SK-N-SH treated with all-trans-retinoic acid at 6 μM for 48 hours (cell line): ENCODE results near the gene CASQ2.

Experiments used
- ATAC-seq: fragments of 200-7000 bp; cut with Tn5 transposase; 3 replicates; pipeline ENCODE4 v1.9.1; 2020; ENCODE audit warnings: mild to moderate bottlenecking, moderate library complexity
- ARNTL ChIP-seq: fragments of 450-650 bp; formaldehyde crosslinking; IDR thresholded peaks from 2 replicates; pipeline ENCODE4 v1.5.0; 2020; ENCODE audit warnings: low read depth, mild to moderate bottlenecking, moderate library complexity, borderline replicate concordance
- BACH2 ChIP-seq: fragments of 250-450 bp; sonication (Bioruptor Pico); IDR thresholded peaks from 2 replicates; pipeline ENCODE4 v1.9.0; 2021; ENCODE audit warnings: mild to moderate bottlenecking, borderline replicate concordance
- CSDC2 ChIP-seq: fragments of 250-450 bp; sonication (Bioruptor Pico); IDR thresholded peaks from 2 replicates; pipeline ENCODE4 v1.5.0; 2020; ENCODE audit warnings: mild to moderate bottlenecking, moderate library complexity
- ESRRG ChIP-seq: fragments of 250-450 bp; sonication (Bioruptor Pico); IDR thresholded peaks from 2 replicates; pipeline ENCODE4 v1.6.1; 2021; ENCODE audit warnings: mild to moderate bottlenecking
- GLIS3 ChIP-seq: fragments of 250-450 bp; sonication (Bioruptor Pico); IDR thresholded peaks from 2 replicates; pipeline ENCODE4 v1.5.0; 2020; ENCODE audit warnings: mild to moderate bottlenecking, moderate library complexity
- ISL1 ChIP-seq: fragments of 250-450 bp; sonication (Bioruptor Pico); IDR thresholded peaks from 2 replicates; pipeline ENCODE4 v2.1.2; 2022; ENCODE audit warnings: mild to moderate bottlenecking, moderate library complexity
- OSR1 ChIP-seq: fragments of 250-450 bp; sonication (Bioruptor Pico); IDR thresholded peaks from 2 replicates; pipeline ENCODE4 v1.8.0; 2022; ENCODE audit warnings: moderate library complexity, mild to moderate bottlenecking, inconsistent platforms
- PPARA ChIP-seq: fragments of 250-450 bp; sonication (Bioruptor Pico); IDR thresholded peaks from 2 replicates; pipeline ENCODE4 v1.5.0; 2020; ENCODE audit warnings: mild to moderate bottlenecking, borderline replicate concordance
- RARB ChIP-seq: fragments of 250-450 bp; sonication (Bioruptor Pico); IDR thresholded peaks from 2 replicates; pipeline ENCODE4 v1.8.0; 2021; ENCODE audit warnings: mild to moderate bottlenecking, moderate library complexity
- SNAI2 ChIP-seq: fragments of 250-450 bp; sonication (Bioruptor Pico); IDR thresholded peaks from 2 replicates; pipeline ENCODE4 v1.5.0; 2020; ENCODE audit warnings: mild to moderate bottlenecking, moderate library complexity
- TOX ChIP-seq: fragments of 250-450 bp; sonication (Bioruptor Pico); IDR thresholded peaks from 2 replicates; pipeline ENCODE4 v1.8.0; 2021; ENCODE audit warnings: mild to moderate bottlenecking, moderate library complexity, borderline replicate concordance
- ZC3H10 ChIP-seq: fragments of 250-450 bp; sonication (Bioruptor Pico); IDR thresholded peaks from 2 replicates; pipeline ENCODE4 v1.5.1; 2021; ENCODE audit warnings: mild to moderate bottlenecking, moderate library complexity
- ZFP3 ChIP-seq: fragments of 250-450 bp; sonication (Bioruptor Pico); IDR thresholded peaks from 2 replicates; pipeline ENCODE4 v1.5.0; 2020; ENCODE audit warnings: mild to moderate bottlenecking, moderate library complexity
- ZFP30 ChIP-seq: fragments of 450-650 bp; formaldehyde crosslinking; IDR thresholded peaks from 2 replicates; pipeline ENCODE4 v1.5.0; 2022; ENCODE audit warnings: mild to moderate bottlenecking, moderate library complexity
- ZNF565 ChIP-seq: fragments of 450-650 bp; formaldehyde crosslinking; conservative IDR thresholded peaks from 2 replicates; pipeline ENCODE4 v1.5.0; 2020; ENCODE audit warnings: low read depth, mild to moderate bottlenecking, moderate library complexity
- ZNF8 ChIP-seq: fragments of 450-650 bp; formaldehyde crosslinking; IDR thresholded peaks from 2 replicates; pipeline ENCODE4 v1.5.0; 2020; ENCODE audit warnings: mild to moderate bottlenecking, moderate library complexity
- TF ChIP-seq, protein P1 (sequence below): fragments of 250-450 bp; sonication (Bioruptor Pico); IDR thresholded peaks from 2 replicates; pipeline ENCODE4 v1.5.1; 2021; ENCODE audit warnings: mild to moderate bottlenecking, moderate library complexity
- TF ChIP-seq, protein P2 (sequence below): fragments of 250-450 bp; sonication (Bioruptor Pico); IDR thresholded peaks from 2 replicates; pipeline ENCODE4 v1.8.0; 2021; ENCODE audit warnings: low read depth, mild to moderate bottlenecking, moderate library complexity, borderline replicate concordance
- TF ChIP-seq, protein P3 (sequence below): fragments of 250-450 bp; sonication (Bioruptor Pico); IDR thresholded peaks from 2 replicates; pipeline ENCODE4 v1.8.0; 2020; ENCODE audit warnings: mild to moderate bottlenecking, moderate library complexity, borderline replicate concordance
- TF ChIP-seq, protein P4 (sequence below): fragments of 250-450 bp; sonication (Bioruptor Pico); IDR thresholded peaks from 2 replicates; pipeline ENCODE4 v1.5.1; 2020; ENCODE audit warnings: low read depth, mild to moderate bottlenecking, moderate library complexity

Gene CASQ2

DNA sequence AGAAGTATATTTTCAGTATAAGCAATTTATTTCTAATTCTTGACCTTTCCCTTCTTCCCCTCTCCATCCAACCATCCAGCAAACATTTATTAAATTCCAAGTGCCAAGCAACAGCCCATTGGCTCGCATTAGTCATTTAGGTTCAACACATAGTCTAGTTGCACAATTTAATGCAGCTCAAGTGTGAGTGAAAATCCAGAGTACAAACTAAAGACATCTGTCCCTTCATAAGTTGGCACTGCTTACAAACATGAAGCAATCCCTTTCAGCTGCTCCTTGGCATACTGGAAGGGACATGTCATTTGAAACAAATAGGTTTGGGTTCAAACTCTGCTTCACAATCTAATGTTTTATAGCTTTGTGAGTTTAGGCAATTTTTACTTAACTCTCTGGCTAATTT, 10.7 kb downstream of the CASQ2 start:
- ATAC-seq, result no peak
- TF ChIP-seq GLIS3, result no peak
- TF ChIP-seq, protein P1, sequence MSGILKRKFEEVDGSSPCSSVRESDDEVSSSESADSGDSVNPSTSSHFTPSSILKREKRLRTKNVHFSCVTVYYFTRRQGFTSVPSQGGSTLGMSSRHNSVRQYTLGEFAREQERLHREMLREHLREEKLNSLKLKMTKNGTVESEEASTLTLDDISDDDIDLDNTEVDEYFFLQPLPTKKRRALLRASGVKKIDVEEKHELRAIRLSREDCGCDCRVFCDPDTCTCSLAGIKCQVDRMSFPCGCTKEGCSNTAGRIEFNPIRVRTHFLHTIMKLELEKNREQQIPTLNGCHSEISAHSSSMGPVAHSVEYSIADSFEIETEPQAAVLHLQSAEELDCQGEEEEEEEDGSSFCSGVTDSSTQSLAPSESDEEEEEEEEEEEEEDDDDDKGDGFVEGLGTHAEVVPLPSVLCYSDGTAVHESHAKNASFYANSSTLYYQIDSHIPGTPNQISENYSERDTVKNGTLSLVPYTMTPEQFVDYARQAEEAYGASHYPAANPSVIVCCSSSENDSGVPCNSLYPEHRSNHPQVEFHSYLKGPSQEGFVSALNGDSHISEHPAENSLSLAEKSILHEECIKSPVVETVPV (CRISPR knock-in tag), result no peak
- TF ChIP-seq ZNF565 (CRISPR knock-in tag), result no peak

DNA sequence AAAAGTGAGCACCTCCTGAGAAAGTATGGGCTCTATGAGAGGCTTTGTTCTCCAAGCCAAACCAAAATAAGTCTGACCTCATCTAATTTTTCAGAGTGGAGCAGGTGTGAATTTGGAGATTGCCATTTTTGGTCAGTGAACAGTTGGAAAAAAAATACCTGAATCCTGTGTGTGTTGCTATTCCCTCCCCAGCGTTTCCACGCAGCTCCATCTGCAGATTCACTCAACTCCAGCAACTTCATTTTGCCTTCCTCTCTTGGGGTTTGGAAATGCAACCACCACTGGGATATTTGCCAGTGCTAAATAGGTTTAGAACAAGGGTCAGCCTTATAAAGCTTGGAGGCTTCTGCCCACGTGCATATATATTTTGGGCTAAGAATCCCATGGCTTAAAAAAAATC, 11.2 kb downstream of the CASQ2 start:
- ATAC-seq, result no peak

DNA sequence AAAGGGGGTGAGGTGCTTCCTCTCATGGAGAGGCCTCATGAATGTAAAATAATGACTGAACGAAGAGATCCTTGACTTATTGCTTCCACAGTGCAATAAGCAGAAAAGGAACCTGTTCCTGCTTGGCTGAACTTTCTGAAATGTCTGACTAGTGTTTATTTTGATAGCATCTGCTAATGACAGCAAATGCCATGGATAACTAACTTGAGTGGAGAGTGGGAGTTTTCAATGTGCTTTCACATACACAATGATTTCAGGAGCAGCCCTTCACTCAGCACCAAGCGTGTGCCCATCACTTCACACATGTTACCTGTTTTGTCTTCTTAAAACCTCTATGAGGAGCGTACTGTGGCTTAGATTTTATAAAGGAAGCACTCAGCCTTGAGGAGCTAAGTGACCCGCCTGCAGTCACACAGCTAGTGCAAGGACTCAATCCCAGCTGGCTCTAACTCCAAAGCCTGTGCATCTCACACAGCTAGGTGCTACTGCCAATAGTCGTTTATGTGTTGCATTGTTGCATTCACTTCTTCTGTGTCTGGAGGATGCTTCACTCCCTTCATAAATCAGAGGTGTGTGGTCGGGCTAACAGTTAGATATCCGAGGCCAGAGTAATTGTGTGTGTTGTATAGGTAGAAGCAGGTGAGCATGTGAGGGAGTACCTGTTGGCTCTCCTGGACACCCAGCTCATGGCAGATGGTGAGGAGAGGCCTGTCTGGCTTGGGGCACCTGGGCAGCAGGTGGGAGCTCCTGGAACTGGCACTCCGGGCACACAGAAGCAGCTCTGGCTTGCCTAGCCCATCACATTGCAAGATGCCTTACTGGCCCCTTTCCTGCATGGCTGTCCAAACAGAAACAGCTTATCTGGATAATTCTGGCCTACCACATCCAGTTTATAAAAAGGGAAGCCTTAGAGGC, 12.8 kb downstream of the CASQ2 start:
- ATAC-seq, result no peak

More for the DNA sequence above, 11.2 kb downstream of the CASQ2 start:
- TF ChIP-seq RARB (CRISPR knock-in tag) (no peak), ISL1 (CRISPR knock-in tag) (no peak), ARNTL (CRISPR knock-in tag) (no peak), ZC3H10 (CRISPR knock-in tag) (no peak), SNAI2 (no peak)
- TF ChIP-seq, protein P2, sequence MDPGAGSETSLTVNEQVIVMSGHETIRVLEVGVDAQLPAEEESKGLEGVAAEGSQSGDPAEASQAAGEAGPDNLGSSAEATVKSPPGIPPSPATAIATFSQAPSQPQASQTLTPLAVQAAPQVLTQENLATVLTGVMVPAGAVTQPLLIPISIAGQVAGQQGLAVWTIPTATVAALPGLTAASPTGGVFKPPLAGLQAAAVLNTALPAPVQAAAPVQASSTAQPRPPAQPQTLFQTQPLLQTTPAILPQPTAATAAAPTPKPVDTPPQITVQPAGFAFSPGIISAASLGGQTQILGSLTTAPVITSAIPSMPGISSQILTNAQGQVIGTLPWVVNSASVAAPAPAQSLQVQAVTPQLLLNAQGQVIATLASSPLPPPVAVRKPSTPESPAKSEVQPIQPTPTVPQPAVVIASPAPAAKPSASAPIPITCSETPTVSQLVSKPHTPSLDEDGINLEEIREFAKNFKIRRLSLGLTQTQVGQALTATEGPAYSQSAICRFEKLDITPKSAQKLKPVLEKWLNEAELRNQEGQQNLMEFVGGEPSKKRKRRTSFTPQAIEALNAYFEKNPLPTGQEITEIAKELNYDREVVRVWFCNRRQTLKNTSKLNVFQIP (CRISPR knock-in tag), result no peak
- TF ChIP-seq, protein P3, sequence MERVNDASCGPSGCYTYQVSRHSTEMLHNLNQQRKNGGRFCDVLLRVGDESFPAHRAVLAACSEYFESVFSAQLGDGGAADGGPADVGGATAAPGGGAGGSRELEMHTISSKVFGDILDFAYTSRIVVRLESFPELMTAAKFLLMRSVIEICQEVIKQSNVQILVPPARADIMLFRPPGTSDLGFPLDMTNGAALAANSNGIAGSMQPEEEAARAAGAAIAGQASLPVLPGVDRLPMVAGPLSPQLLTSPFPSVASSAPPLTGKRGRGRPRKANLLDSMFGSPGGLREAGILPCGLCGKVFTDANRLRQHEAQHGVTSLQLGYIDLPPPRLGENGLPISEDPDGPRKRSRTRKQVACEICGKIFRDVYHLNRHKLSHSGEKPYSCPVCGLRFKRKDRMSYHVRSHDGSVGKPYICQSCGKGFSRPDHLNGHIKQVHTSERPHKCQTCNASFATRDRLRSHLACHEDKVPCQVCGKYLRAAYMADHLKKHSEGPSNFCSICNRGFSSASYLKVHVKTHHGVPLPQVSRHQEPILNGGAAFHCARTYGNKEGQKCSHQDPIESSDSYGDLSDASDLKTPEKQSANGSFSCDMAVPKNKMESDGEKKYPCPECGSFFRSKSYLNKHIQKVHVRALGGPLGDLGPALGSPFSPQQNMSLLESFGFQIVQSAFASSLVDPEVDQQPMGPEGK (CRISPR knock-in tag), result no peak

DNA sequence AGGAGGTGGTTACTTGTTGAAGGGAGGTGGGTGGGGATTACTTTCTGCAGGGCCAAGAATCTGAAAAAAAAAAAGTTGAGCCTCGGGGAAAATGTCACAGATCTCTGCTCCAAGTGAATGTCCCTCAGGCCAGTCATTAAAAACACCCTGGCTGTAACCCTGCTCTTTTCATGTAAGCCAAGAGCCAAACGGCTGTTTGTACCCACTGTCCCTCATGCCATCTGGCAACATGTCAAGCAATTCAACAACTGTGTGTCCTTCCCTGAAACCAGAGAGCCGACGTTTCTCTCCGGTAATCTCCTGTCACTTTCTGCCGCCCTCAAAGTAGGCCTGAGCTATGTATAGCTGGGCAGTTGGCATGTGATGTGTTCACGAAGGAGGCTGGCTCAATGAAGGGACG, 14.7 kb downstream of the CASQ2 start:
- no peak for ATAC-seq
- TF ChIP-seq, protein P4, sequence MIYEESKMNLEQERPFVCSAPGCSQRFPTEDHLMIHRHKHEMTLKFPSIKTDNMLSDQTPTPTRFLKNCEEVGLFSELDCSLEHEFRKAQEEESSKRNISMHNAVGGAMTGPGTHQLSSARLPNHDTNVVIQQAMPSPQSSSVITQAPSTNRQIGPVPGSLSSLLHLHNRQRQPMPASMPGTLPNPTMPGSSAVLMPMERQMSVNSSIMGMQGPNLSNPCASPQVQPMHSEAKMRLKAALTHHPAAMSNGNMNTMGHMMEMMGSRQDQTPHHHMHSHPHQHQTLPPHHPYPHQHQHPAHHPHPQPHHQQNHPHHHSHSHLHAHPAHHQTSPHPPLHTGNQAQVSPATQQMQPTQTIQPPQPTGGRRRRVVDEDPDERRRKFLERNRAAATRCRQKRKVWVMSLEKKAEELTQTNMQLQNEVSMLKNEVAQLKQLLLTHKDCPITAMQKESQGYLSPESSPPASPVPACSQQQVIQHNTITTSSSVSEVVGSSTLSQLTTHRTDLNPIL, result no peak
- no peak for TF ChIP-seq ZNF8 (CRISPR knock-in tag)
- TF ChIP-seq ZFP30 (CRISPR knock-in tag), result no peak
- TF ChIP-seq CSDC2 (CRISPR knock-in tag), result no peak
- no peak for TF ChIP-seq OSR1
- no peak for TF ChIP-seq ESRRG
- TF ChIP-seq, protein P3 (CRISPR knock-in tag), result no peak
- TF ChIP-seq, protein P2 (CRISPR knock-in tag), result no peak

More for the DNA sequence above, 12.8 kb downstream of the CASQ2 start:
- TF ChIP-seq BACH2 (no peak), RARB (CRISPR knock-in tag) (no peak), ZFP3 (CRISPR knock-in tag) (no peak), GLIS3 (no peak), TOX (no peak), ESRRG (no peak), PPARA (no peak), ARNTL (CRISPR knock-in tag) (no peak), CSDC2 (CRISPR knock-in tag) (no peak)
- TF ChIP-seq, protein P2 (CRISPR knock-in tag), result no peak
- TF ChIP-seq, protein P3 (CRISPR knock-in tag), result no peak
